Measurements from ENCODE around the gene GPX4.

- no peak for TF ChIP-seq TAF1 (IDR thresholded peaks at IDR 0.05; ENCODE audit: borderline replicate concordance, insufficient read depth, low read length)
- TF ChIP-seq SIN3A (IDR thresholded peaks at IDR 0.05; ENCODE audit: borderline replicate concordance, insufficient read depth, low read length) = no peak
Measured at GRCh38 chr19:1054102-1055027, 49.4 kb upstream of the GPX4 start.
